Smooth muscle cell (in vitro differentiated cells): ENCODE data around the gene LIMA1. TPM values are rescaled to one million over a fixed set of nuclear protein-coding genes. Genes with fewer than 3 reads are reported as not detected.

ENCODE experiments used
- DNase-seq: peaks from one replicate; lab custom pipeline; 2025; ENCODE audit not compliant: unreplicated experiment; lab: John Stamatoyannopoulos, UW
- H2AFZ ChIP-seq: fragments of 200-600 bp; sonication (generic); 2 replicates; pipeline ENCODE4 v1.6.0; 2016; ENCODE audit warnings: antibody characterized with exemption, low read depth, mild to moderate bottlenecking
- H3F3A ChIP-seq: fragments of 200-600 bp; sonication (generic); 2 replicates; pipeline ENCODE4 v1.6.0; 2017; ENCODE audit warnings: antibody characterized with exemption, low read depth
- H3K27ac ChIP-seq: fragments of 200-600 bp; sonication (generic); 2 replicates; pipeline ENCODE4 v1.5.1; 2016; ENCODE audit warnings: low read depth, mild to moderate bottlenecking
- H3K27me3 ChIP-seq: fragments of 200-600 bp; sonication (generic); 2 replicates; pipeline ENCODE4 v1.6.1; 2016; ENCODE audit warnings: low read depth, mild to moderate bottlenecking
- H3K36me3 ChIP-seq: fragments of 200-600 bp; sonication (generic); 2 replicates; pipeline ENCODE4 v1.5.1; 2016; ENCODE audit warnings: low read depth
- H3K4me1 ChIP-seq: fragments of 200-600 bp; sonication (generic); 2 replicates; pipeline ENCODE4 v1.5.1; 2016; ENCODE audit warnings: low read depth
- H3K4me2 ChIP-seq: fragments of 200-600 bp; sonication (generic); 2 replicates; pipeline ENCODE4 v1.6.0; 2016; ENCODE audit warnings: mild to moderate bottlenecking
- H3K4me3 ChIP-seq: fragments of 200-600 bp; sonication (generic); 2 replicates; pipeline ENCODE4 v1.5.1; 2016; ENCODE audit warnings: mild to moderate bottlenecking
- H3K79me2 ChIP-seq: fragments of 200-600 bp; sonication (generic); 2 replicates; pipeline ENCODE4 v1.6.0; 2016; ENCODE audit warnings: low read depth, mild to moderate bottlenecking
- H3K9ac ChIP-seq: fragments of 200-600 bp; sonication (generic); 2 replicates; pipeline ENCODE4 v1.6.0; 2016; ENCODE audit warnings: low read depth
- H3K9me3 ChIP-seq: fragments of 200-600 bp; sonication (generic); replicated peaks from 2 replicates; pipeline ENCODE4 v1.5.1; 2016; ENCODE audit warnings: low read depth
- H4K20me1 ChIP-seq: fragments of 200-600 bp; sonication (generic); 2 replicates; pipeline ENCODE4 v1.6.0; 2016; ENCODE audit warnings: low read depth
- CTCF ChIP-seq: fragments of 200-600 bp; sonication (generic); IDR thresholded peaks from 2 replicates; pipeline ENCODE4 v1.5.1; 2017; ENCODE audit warnings: borderline replicate concordance, mild to moderate bottlenecking, antibody characterized with exemption; ENCODE audit not compliant: insufficient read depth, poor library complexity, severe bottlenecking
- WGBS: methylation state at CpG from one replicate; pipeline ENCODE4 v1.1.7; 2016; ENCODE audit warnings: low lambda C conversion rate; 5-methylcytosine and 5-hydroxymethylcytosine counted together
- polyA plus RNA-seq: library from polyadenylated mRNA; unstranded; fragments of >200 nt; fragmentation: Nextera tagmentation; extraction: Ambion mirVana; gene quantifications from 2 replicates; pipeline ENCODE4 v1.2.1, GENCODE V29; 2016
- total RNA-seq: library from RNA; depleted of rRNA; stranded (reverse); fragments of >200 nt; gene quantifications from 2 replicates; pipeline ENCODE4 v1.2.3, GENCODE V29; 2014

Gene LIMA1
- total and polyA plus RNA-seq, 2 experiments from 2014 or later: 39.6 to 154 TPM

GRCh38 chr12:50205648-50206047 is 77.7 kb downstream of the LIMA1 start:
- no peaks in the 10 kb centered on the region for H3F3A ChIP-seq
- no peak overlapping the region for H3K4me3 ChIP-seq
- no peak for DNase-seq
- TF ChIP-seq CTCF: no peak
- no peak overlapping the region for H3K4me2 ChIP-seq
- 95% methylated on average over 6 of the region's 6 CpGs for WGBS
- peaks cover 59% of the 10 kb centered on the region for H3K79me2 ChIP-seq
- H3K9ac ChIP-seq: no peak overlapping the region
- H3K36me3 ChIP-seq: peaks cover 16% of the 10 kb centered on the region
- no peak overlapping the region for H2AFZ ChIP-seq
- H3K27me3 ChIP-seq: no peaks in the 10 kb centered on the region
- H3K4me1 ChIP-seq: no peaks in the 10 kb centered on the region
- peaks cover 17% of the 10 kb centered on the region for H4K20me1 ChIP-seq
- no peaks in the 10 kb centered on the region for H3K9me3 ChIP-seq
- H3K27ac ChIP-seq: no peak overlapping the region

- H3K4me1 ChIP-seq: no peaks in the 10 kb centered on the region
- no peaks in the 10 kb centered on the region for H3K27me3 ChIP-seq
- H2AFZ ChIP-seq: no peak overlapping the region
- TF ChIP-seq CTCF: no peak
- DNase-seq: no peak
- H3K36me3 ChIP-seq: peaks cover 25% of the 10 kb centered on the region
- H3K4me3 ChIP-seq: no peak overlapping the region
- H3K9me3 ChIP-seq: no peaks in the 10 kb centered on the region
- H3K4me2 ChIP-seq: no peak overlapping the region
- H3K9ac ChIP-seq: no peak overlapping the region
- H3F3A ChIP-seq: no peaks in the 10 kb centered on the region
- H4K20me1 ChIP-seq: peaks cover 17% of the 10 kb centered on the region
- 93% methylated on average over 2 of the region's 2 CpGs for WGBS
- H3K27ac ChIP-seq: peak overlapping the region; percentile 73
- H3K79me2 ChIP-seq: peaks cover 40% of the 10 kb centered on the region
Measured at GRCh38 chr12:50203691-50204090, 79.6 kb downstream of the LIMA1 start.

GRCh38 chr12:50201987-50202521 is 81.3 kb downstream of the LIMA1 start:
- peaks cover 5% of the 10 kb centered on the region for H4K20me1 ChIP-seq
- peak overlapping the region; percentile 1 for H3K4me3 ChIP-seq
- H3K27ac ChIP-seq: peak overlapping the region; percentile 73
- WGBS: 59% methylated on average over 3 of the region's 3 CpGs
- H3F3A ChIP-seq: no peaks in the 10 kb centered on the region
- H3K4me2 ChIP-seq: peak overlapping the region; percentile 38
- peaks cover 23% of the 10 kb centered on the region for H3K79me2 ChIP-seq
- no peaks in the 10 kb centered on the region for H3K9me3 ChIP-seq
- TF ChIP-seq CTCF: no peak
- DNase-seq: no peak
- H2AFZ ChIP-seq: no peak overlapping the region
- H3K36me3 ChIP-seq: peaks cover 28% of the 10 kb centered on the region
- no peaks in the 10 kb centered on the region for H3K4me1 ChIP-seq
- no peaks in the 10 kb centered on the region for H3K27me3 ChIP-seq
- peak overlapping the region; percentile 24 for H3K9ac ChIP-seq

- no peak for DNase-seq
- Histone ChIP-seq H3F3A (no peaks in the 10 kb centered on the region), H3K4me2 (no peak overlapping the region), H3K9me3 (no peaks in the 10 kb centered on the region), H3K79me2 (peaks cover 18% of the 10 kb centered on the region), H4K20me1 (no peaks in the 10 kb centered on the region), H3K27me3 (no peaks in the 10 kb centered on the region), H3K9ac (no peak overlapping the region), H3K4me3 (no peak overlapping the region), H2AFZ (no peak overlapping the region), H3K4me1 (no peaks in the 10 kb centered on the region), H3K27ac (peak overlapping the region; percentile 73), H3K36me3 (peaks cover 28% of the 10 kb centered on the region)
- no peak for TF ChIP-seq CTCF
- WGBS: 66% methylated on average over 2 of the region's 2 CpGs
Measured at GRCh38 chr12:50200552-50201273, 82.6 kb downstream of the LIMA1 start.
